Measurements from ENCODE around the gene ACSM2A.
"Not testable (repeated sequence)": the region's sequence is repeated elsewhere in the genome, so short reads cannot be mapped to it uniquely, and the experiment has no call there.

DNA sequence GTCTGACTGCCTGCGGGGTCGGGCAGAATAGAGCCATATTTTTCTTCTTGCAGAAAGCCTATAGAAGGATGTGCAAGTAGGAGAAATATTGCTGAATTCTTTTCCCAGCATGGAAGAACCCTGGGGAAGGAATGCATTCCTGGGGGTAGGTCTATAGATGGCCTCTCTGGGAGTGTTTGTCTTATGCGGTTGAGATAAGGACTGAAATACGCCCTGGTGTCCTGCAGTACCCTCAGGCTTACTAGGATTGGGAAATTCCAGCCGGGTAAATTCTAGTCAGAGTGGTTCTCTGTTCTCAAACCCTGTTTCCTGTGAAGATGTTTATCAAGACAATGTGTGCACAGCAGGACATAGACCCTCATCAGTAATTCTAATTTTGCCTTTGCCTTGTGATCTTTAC, 2.3 kb downstream of the ACSM2A start:
- TF ChIP-seq, protein P1, sequence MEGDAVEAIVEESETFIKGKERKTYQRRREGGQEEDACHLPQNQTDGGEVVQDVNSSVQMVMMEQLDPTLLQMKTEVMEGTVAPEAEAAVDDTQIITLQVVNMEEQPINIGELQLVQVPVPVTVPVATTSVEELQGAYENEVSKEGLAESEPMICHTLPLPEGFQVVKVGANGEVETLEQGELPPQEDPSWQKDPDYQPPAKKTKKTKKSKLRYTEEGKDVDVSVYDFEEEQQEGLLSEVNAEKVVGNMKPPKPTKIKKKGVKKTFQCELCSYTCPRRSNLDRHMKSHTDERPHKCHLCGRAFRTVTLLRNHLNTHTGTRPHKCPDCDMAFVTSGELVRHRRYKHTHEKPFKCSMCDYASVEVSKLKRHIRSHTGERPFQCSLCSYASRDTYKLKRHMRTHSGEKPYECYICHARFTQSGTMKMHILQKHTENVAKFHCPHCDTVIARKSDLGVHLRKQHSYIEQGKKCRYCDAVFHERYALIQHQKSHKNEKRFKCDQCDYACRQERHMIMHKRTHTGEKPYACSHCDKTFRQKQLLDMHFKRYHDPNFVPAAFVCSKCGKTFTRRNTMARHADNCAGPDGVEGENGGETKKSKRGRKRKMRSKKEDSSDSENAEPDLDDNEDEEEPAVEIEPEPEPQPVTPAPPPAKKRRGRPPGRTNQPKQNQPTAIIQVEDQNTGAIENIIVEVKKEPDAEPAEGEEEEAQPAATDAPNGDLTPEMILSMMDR (IDR thresholded peaks at IDR 0.05) = not testable (repeated sequence)
- not testable (repeated sequence) for TF ChIP-seq POLR2A, EP300 (IDR thresholded peaks at IDR 0.05)

Measured in stomach (tissue), 4 donors.